H9 (cell line): ENCODE data around the gene RBM19. TPM values are rescaled to one million over a fixed set of nuclear protein-coding genes. Genes with fewer than 3 reads are reported as not detected.

Experiments
- DNase-seq: peaks from one replicate; pipeline ENCODE4 v3.0.0-alpha.2; 2017
- H2AFZ ChIP-seq: one replicate; pipeline ENCODE4 v1.6.1; 2013; ENCODE audit warnings: mild to moderate bottlenecking, low read length, control low read depth, moderate library complexity
- H2AK5ac ChIP-seq: 2 replicates; pipeline ENCODE4 v1.6.1; 2013; ENCODE audit warnings: low read length, control low read depth, mixed read lengths; ENCODE audit not compliant: insufficient read length
- H2BK120ac ChIP-seq: one replicate; pipeline ENCODE4 v1.6.1; 2013; ENCODE audit warnings: low read depth, mild to moderate bottlenecking, low read length, control low read depth, inconsistent platforms; ENCODE audit not compliant: poor library complexity, severe bottlenecking
- H2BK12ac ChIP-seq: 2 replicates; pipeline ENCODE4 v1.6.1; 2013; ENCODE audit warnings: low read length, control low read depth, mixed read lengths, low read depth; ENCODE audit not compliant: insufficient read length
- H2BK15ac ChIP-seq: 2 replicates; pipeline ENCODE4 v1.6.1; 2013; ENCODE audit warnings: low read depth, low read length, control low read depth
- H2BK20ac ChIP-seq: one replicate; pipeline ENCODE4 v1.6.1; 2013; ENCODE audit warnings: low read depth, mild to moderate bottlenecking, low read length, control low read depth, inconsistent platforms; ENCODE audit not compliant: poor library complexity, severe bottlenecking
- H2BK5ac ChIP-seq: 2 replicates; pipeline ENCODE4 v1.6.1; 2013; ENCODE audit warnings: low read length, control low read depth, mixed read lengths; ENCODE audit not compliant: insufficient read length
- H3K14ac ChIP-seq: 2 replicates; pipeline ENCODE4 v1.6.1; 2013; ENCODE audit warnings: low read length, control low read depth; ENCODE audit not compliant: insufficient read depth
- H3K18ac ChIP-seq: 2 replicates; pipeline ENCODE4 v1.6.1; 2013; ENCODE audit warnings: low read depth, mild to moderate bottlenecking, mixed read lengths, low read length, control low read depth; ENCODE audit not compliant: insufficient read length
- H3K23ac ChIP-seq: 2 replicates; pipeline ENCODE4 v1.6.1; 2013; ENCODE audit warnings: low read length, control low read depth, mixed read lengths, low read depth; ENCODE audit not compliant: insufficient read length
- H3K23me2 ChIP-seq: 2 replicates; pipeline ENCODE4 v1.6.1; 2013; ENCODE audit warnings: low read depth, mild to moderate bottlenecking, mixed read lengths, low read length, control low read depth; ENCODE audit not compliant: insufficient read length, poor library complexity, severe bottlenecking
- H3K27ac ChIP-seq: 2 replicates; pipeline ENCODE4 v1.5.1; 2013; ENCODE audit warnings: low read length, control low read depth, mixed read lengths, low read depth; ENCODE audit not compliant: insufficient read length
- H3K27me3 ChIP-seq: 2 replicates; pipeline ENCODE4 v1.6.1; 2013; ENCODE audit warnings: low read length, control low read depth, inconsistent platforms; ENCODE audit not compliant: insufficient read depth
- H3K4ac ChIP-seq: 2 replicates; pipeline ENCODE4 v1.6.1; 2013; ENCODE audit warnings: low read depth, mild to moderate bottlenecking, control low read depth, inconsistent platforms, low read length, moderate library complexity
- H3K4me1 ChIP-seq: 2 replicates; pipeline ENCODE4 v1.6.1; 2013; ENCODE audit warnings: low read length, control low read depth, inconsistent platforms; ENCODE audit not compliant: insufficient read depth
- H3K4me2 ChIP-seq: 2 replicates; pipeline ENCODE4 v1.6.1; 2013; ENCODE audit warnings: low read length, control low read depth, mixed read lengths; ENCODE audit not compliant: insufficient read length, insufficient read depth
- H3K56ac ChIP-seq: 2 replicates; pipeline ENCODE4 v1.6.1; 2013; ENCODE audit warnings: low read depth, mild to moderate bottlenecking, mixed read lengths, low read length, control low read depth; ENCODE audit not compliant: insufficient read length
- H3K79me1 ChIP-seq: 2 replicates; pipeline ENCODE4 v1.6.1; 2013; ENCODE audit warnings: low read depth, mild to moderate bottlenecking, moderate library complexity, low read length, control low read depth, inconsistent platforms; ENCODE audit not compliant: insufficient read depth, poor library complexity, severe bottlenecking
- H3K79me2 ChIP-seq: 2 replicates; pipeline ENCODE4 v1.6.1; 2013; ENCODE audit warnings: low read length, control low read depth, inconsistent platforms; ENCODE audit not compliant: insufficient read depth
- H3K9ac ChIP-seq: 2 replicates; pipeline ENCODE4 v1.6.1; 2013; ENCODE audit warnings: low read length, control low read depth, mixed read lengths; ENCODE audit not compliant: insufficient read length; ENCODE audit errors: extremely low read depth
- H3K9me3 ChIP-seq: one replicate; pipeline ENCODE4 v1.6.1; 2013; ENCODE audit warnings: low read depth, low read length, inconsistent platforms; ENCODE audit not compliant: control insufficient read depth
- H3T11ph ChIP-seq: one replicate; pipeline ENCODE4 v1.6.1; 2013; ENCODE audit warnings: mild to moderate bottlenecking, low read length, control low read depth, inconsistent platforms
- H4K20me1 ChIP-seq: one replicate; pipeline ENCODE4 v1.6.1; 2013; ENCODE audit not compliant: control insufficient read depth, insufficient read length, insufficient read depth
- H4K5ac ChIP-seq: 2 replicates; pipeline ENCODE4 v1.6.1; 2013; ENCODE audit warnings: low read depth, mild to moderate bottlenecking, mixed read lengths, low read length, control low read depth; ENCODE audit not compliant: insufficient read length
- H4K8ac ChIP-seq: replicated peaks from 2 replicates; pipeline ENCODE4 v1.6.1; 2013; ENCODE audit warnings: low read length, control low read depth, mixed read lengths, low read depth; ENCODE audit not compliant: insufficient read length
- H4K91ac ChIP-seq: 2 replicates; pipeline ENCODE4 v1.6.1; 2013; ENCODE audit warnings: low read depth, mild to moderate bottlenecking, moderate library complexity, mixed read lengths, low read length, control low read depth; ENCODE audit not compliant: insufficient read length
- H3K27ac Mint-ChIP-seq, 3 experiments: 2 replicates in 2 of 3; 3 replicates in 1 of 3; pipeline ENCODE4 v1.8.0; 2020 to 2021; ENCODE audit warnings: mixed read lengths in 3 of 3, mild to moderate bottlenecking in 1 of 3, moderate library complexity in 1 of 3
- H3K27me3 Mint-ChIP-seq: 2 replicates; pipeline ENCODE4 v1.8.0; 2021; ENCODE audit warnings: low read depth, mild to moderate bottlenecking, moderate library complexity, mixed read lengths
- H3K36me3 Mint-ChIP-seq, 3 experiments: 2 replicates in 2 of 3; 3 replicates in 1 of 3; pipeline ENCODE4 v1.8.0; 2020 to 2021; ENCODE audit warnings: low read depth in 3 of 3, mixed read lengths in 3 of 3; ENCODE audit not compliant: insufficient read depth in 1 of 3
- H3K4me1 Mint-ChIP-seq, 2 experiments: 2 replicates each; pipeline ENCODE4 v1.8.0; 2020; ENCODE audit warnings: mixed read lengths in 2 of 2
- H3K4me3 Mint-ChIP-seq, 2 experiments: 2 replicates in 1 of 2; 3 replicates in 1 of 2; pipeline ENCODE4 v1.8.0; 2020 to 2021; ENCODE audit warnings: mild to moderate bottlenecking in 2 of 2, mixed read lengths in 2 of 2, moderate library complexity in 1 of 2
- H3K9me3 Mint-ChIP-seq, 2 experiments: 2 replicates in 1 of 2; 3 replicates in 1 of 2; pipeline ENCODE4 v1.8.0; 2020; ENCODE audit warnings: mild to moderate bottlenecking in 2 of 2, mixed read lengths in 2 of 2, moderate library complexity in 1 of 2
- WGBS: extraction: QIAGEN DNeasy Blood & Tissue Kit; methylation state at CpG from one replicate; pipeline ENCODE4 v1.1.7; 2013; ENCODE audit warnings: missing lambda C conversion rate, low lambda C conversion rate, mixed read lengths; ENCODE audit not compliant: insufficient read length; ENCODE audit errors: extremely low coverage; 5-methylcytosine and 5-hydroxymethylcytosine counted together
- total RNA-seq: library from RNA; stranded (reverse); gene quantifications from 2 replicates; pipeline ENCODE4 v1.2.1, GENCODE V29; 2021
- TF ChIP-seq, protein P1 (sequence below): fragments of 200-600 bp; sonication (generic); conservative IDR thresholded peaks from 3 replicates; pipeline ENCODE4 v1.8.0; 2021; ENCODE audit warnings: antibody characterized with exemption, mild to moderate bottlenecking

RBM19 gene
- total RNA-seq, 1 experiment from 2014 or later: 32.2 TPM

DNA sequence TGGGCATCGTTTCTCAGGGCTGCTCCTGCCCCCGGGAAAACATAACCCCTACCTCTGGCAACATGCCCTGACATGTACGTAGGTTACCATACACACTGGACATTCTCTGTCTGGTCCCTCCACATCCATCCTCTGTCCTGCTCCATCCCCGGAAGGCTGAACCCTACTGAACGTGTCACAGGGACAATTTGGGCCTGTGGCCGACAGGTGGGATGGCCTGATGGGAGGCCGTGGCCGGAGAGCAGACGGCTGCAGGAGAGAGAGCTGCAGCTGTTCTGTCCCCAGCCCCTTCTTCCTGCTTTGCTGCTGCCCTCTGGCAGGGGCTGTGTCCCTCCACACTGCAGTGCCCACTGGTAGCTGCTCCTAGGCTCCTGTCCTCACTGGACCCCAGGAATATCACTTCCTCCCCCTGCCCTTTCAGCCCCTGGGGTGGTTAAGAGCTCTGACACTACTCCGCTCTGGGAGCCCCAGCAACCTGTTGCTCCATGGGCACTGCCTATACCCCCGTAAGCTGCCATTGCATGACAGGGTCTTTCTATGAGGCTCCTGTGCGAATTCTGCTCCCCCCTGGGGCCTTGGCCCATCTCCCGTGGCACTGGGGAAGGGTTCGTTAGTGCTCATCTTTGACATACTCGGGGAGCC is 125.6 kb downstream of the RBM19 start:
- no peak overlapping the region for H4K91ac ChIP-seq
- Mint-ChIP-seq H3K9me3 (no peaks in the 10 kb centered on the region), H3K27me3 (no peaks in the 10 kb centered on the region), H3K36me3 (peaks cover 3 to 9% (median 4%) of the 10 kb centered on the region in 3 experiments; a peak in 4 of 7 replicates), H3K4me3 (no peak overlapping the region), H3K4me1 (peaks cover 18 to 25% of the 10 kb centered on the region in 2 experiments), H3K27ac (peak overlapping the region in 2 of 3 experiments; percentile 16 to 88; a peak in 2 of 7 replicates)
- H3K14ac ChIP-seq: no peak overlapping the region; the same call in 1 of the 2 replicates
- no peaks in the 10 kb centered on the region for H3K4me1 ChIP-seq
- no peak overlapping the region for H2AK5ac ChIP-seq
- no peaks in the 10 kb centered on the region for H4K20me1 ChIP-seq
- no CpG with 5 or more reads among the region's 15 CpGs for WGBS
- no peaks in the 10 kb centered on the region for H3K9me3 ChIP-seq
- no peaks in the 10 kb centered on the region for H3K79me1 ChIP-seq
- no peak overlapping the region for H3K4me2 ChIP-seq
- H3K79me2 ChIP-seq: no peaks in the 10 kb centered on the region
- H3K23ac ChIP-seq: no peak overlapping the region
- TF ChIP-seq, protein P1, sequence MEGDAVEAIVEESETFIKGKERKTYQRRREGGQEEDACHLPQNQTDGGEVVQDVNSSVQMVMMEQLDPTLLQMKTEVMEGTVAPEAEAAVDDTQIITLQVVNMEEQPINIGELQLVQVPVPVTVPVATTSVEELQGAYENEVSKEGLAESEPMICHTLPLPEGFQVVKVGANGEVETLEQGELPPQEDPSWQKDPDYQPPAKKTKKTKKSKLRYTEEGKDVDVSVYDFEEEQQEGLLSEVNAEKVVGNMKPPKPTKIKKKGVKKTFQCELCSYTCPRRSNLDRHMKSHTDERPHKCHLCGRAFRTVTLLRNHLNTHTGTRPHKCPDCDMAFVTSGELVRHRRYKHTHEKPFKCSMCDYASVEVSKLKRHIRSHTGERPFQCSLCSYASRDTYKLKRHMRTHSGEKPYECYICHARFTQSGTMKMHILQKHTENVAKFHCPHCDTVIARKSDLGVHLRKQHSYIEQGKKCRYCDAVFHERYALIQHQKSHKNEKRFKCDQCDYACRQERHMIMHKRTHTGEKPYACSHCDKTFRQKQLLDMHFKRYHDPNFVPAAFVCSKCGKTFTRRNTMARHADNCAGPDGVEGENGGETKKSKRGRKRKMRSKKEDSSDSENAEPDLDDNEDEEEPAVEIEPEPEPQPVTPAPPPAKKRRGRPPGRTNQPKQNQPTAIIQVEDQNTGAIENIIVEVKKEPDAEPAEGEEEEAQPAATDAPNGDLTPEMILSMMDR: no peak
- no peak overlapping the region for H4K8ac ChIP-seq
- no peak for DNase-seq
- no peak overlapping the region for H3K56ac ChIP-seq
- no peak overlapping the region for H2BK20ac ChIP-seq
- no peak overlapping the region for H2BK12ac ChIP-seq
- no peak overlapping the region for H3K4ac ChIP-seq
- no peak overlapping the region for H2BK5ac ChIP-seq
- H3K18ac ChIP-seq: no peak overlapping the region
- no peak overlapping the region for H2BK15ac ChIP-seq
- no peak overlapping the region for H3K9ac ChIP-seq
- H3K27ac ChIP-seq: no peak overlapping the region
- H2BK120ac ChIP-seq: no peak overlapping the region
- H2AFZ ChIP-seq: no peak overlapping the region
- H3K27me3 ChIP-seq: no peaks in the 10 kb centered on the region
- no peak overlapping the region for H4K5ac ChIP-seq
- H3K23me2 ChIP-seq: no peaks in the 10 kb centered on the region
- H3T11ph ChIP-seq: no peak overlapping the region
